Right renal cortex interstitium (tissue), 3 donors: ENCODE data around the gene RAB11FIP4. TPM values are rescaled to one million over a fixed set of nuclear protein-coding genes. Genes with fewer than 3 reads are reported as not detected.

ENCODE experiments used
- DNase-seq, 3 donors: peaks; one replicate each; pipeline ENCODE4 v3.0.0-alpha.2; 2013; ENCODE audit warnings: low read depth in 3 of 3, low spot score in 2 of 3
- polyA plus RNA-seq, 3 donors: library from polyadenylated mRNA; unstranded; fragments of 120-200 nt; gene quantifications; one replicate each; pipeline ENCODE4 v1.2.1, GENCODE V29; 2013; ENCODE audit not compliant: insufficient read length in 3 of 3

The RAB11FIP4 gene
- polyA plus RNA-seq, 3 donors = 15.8 to 19.7 (median 19.1) TPM

DNA sequence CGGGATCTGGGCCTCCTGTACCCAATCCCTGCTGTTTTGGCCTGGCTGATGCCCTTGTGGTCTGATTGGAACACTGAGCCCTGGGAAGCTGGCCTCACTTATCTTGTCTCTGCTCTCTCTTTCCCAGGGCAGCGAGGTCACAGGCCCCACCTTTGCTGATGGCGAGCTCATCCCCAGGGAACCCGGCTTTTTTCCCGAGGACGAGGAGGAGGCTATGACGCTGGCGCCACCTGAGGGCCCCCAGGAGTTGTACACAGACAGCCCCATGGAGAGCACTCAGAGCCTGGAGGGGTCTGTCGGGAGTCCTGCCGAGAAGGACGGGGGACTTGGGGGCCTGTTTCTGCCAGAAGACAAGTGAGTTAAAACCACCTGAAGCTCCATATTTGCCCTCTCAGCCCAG is 126.0 kb downstream of the RAB11FIP4 start:
- no peak for DNase-seq

GRCh38 chr17:31518478-31518877 is 127.0 kb downstream of the RAB11FIP4 start:
- no peak for DNase-seq

DNA sequence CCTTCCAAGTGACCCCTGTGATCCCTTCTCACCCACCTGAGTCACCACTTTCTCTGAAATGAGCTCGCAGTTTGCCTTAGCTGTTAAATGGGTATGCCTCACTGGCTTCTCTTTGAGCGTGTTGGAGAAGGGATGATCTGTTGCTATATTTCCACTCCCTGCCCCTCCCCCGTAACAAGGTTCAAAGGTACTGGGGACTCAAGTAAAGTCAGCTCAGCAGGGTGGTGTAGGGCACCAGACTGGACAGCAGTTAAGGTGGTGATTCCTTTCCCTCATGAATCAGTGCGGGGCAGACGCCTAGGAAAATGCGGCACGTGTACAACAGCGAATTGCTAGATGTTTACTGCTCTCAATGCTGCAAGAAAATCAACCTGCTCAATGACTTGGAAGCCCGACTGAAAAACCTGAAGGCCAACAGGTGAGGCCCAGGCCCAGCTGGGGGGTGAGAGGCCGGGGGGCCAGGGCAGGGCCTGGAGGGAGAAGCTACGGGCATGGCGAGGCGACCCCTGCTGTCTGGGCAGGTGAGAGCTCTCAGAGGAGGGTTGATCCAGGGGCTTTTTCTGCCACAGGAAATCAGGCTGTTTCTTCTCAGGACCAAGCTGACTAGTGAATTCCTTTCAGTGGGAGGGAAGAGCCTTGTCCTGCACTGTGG is 130.3 kb downstream of the RAB11FIP4 start:
- DNase-seq = no peak

GRCh38 chr17:31522284-31522931 is 130.9 kb downstream of the RAB11FIP4 start:
- no peak for DNase-seq

GRCh38 chr17:31522987-31523495 is 131.6 kb downstream of the RAB11FIP4 start:
- no peak for DNase-seq

- no peak for DNase-seq
Measured at GRCh38 chr17:31523862-31524730, 132.6 kb downstream of the RAB11FIP4 start.

DNA sequence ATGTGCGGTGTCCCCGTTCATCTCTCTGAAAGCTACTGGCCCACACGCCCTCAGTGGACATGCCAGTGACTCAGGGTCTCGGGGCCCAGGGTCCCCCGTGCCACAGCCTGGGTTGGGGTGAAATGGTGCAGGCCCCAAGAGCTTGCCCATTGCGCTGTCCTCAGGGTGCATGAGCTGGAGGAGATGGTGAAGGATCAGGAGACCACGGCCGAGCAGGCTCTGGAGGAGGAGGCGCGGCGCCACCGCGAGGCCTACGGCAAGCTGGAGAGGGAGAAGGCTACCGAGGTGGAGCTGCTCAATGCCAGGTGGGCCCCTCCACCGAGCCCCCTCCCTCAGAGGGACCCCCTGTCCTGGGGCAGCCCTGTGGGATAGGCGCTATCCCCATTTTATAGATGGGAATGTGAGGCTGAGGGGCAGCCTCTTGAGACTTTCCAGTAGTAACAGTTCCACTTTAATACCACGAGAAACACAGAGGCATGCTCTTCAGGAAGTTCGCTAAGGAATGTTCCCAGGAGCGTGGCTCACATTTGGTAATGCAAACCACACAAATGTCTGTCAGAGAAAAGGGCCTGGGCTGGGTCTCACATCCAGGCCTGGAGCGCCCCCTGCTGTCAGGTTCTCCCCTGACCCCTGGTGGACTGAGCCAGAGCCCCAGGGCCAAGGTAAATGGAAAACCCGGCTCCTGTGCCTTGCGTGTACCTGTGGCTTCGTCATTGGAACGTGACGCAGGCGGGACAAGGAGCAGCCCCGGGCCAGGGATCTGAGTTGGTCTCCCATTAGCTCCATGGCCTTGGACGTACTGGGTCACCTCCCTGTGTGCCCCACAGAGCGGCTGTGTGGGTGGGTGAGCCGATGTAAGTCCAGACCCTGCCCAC is 133.7 kb downstream of the RAB11FIP4 start:
- DNase-seq = peak in 1 of 3 donors; percentile 47

DNA sequence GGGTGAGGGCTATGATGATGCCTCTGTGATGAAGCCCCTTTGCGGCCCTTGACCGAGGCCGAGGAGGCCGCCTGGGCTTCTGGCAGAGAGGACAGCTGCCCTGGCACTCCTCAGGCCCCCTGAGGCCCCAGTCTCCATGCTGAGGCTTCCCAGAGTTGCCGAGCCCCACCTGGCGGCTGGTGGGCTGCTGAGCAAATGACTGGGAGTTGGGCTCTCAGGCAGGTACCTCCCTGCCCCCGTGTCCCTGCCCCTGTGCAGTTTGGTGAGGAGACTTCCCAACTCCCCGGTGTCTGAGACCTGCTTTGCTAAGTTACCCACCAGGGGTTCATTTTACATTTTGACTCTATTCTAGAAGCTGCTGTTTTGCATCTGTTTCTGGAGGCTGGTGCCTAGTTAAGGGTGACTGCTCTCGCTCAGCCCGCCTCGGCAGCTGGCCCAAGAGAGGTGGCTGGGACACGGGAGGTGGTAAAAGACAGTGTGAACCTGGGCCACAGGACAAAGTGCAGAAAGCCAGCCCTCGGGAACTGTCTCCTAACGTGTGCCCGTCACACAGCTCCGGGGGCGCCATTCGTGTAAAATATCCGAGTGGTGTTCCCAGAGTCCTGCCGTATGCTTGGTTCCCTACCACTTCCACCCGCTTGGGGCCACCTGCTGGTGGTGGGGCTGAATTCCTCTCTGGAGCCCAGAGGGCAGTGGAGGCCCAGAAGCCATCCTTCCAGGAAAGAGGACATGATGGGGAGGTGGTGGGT is 134.5 kb downstream of the RAB11FIP4 start:
- no peak for DNase-seq

GRCh38 chr17:31527606-31528005 is 136.1 kb downstream of the RAB11FIP4 start:
- no peak for DNase-seq

DNA sequence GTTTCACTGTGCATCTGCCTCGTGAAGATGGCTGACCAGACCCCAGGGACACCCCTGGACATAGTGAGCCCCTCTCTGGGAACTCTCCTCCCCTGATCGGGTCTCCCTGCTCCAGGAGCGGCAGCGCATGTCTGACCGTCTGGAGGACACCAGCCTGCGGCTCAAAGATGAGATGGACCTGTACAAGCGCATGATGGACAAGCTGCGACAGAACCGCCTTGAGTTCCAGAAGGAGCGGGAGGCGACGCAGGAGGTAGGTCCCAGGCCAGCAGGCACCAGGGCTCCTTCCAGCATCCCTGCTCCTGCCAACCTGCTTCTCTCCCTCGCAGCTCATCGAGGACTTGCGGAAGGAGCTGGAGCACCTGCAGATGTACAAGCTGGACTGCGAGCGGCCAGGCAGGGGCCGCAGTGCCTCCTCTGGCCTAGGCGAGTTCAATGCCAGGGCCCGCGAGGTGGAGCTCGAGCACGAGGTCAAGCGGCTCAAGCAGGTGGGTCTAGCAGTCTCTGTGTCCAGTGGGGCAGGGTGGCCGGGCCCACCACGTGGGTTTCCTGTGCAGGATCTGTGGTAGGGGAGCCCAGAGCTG is 136.9 kb downstream of the RAB11FIP4 start:
- no peak for DNase-seq

- DNase-seq = no peak
Measured at GRCh38 chr17:31529841-31530251, 138.4 kb downstream of the RAB11FIP4 start.

GRCh38 chr17:31530391-31530985 is 139.0 kb downstream of the RAB11FIP4 start:
- no peak for DNase-seq

- no peak for DNase-seq
Measured at GRCh38 chr17:31531336-31531980, 140.0 kb downstream of the RAB11FIP4 start.

GRCh38 chr17:31532081-31532480 is 140.6 kb downstream of the RAB11FIP4 start:
- no peak for DNase-seq

GRCh38 chr17:31532526-31532925 is 141.1 kb downstream of the RAB11FIP4 start:
- no peak for DNase-seq

DNA sequence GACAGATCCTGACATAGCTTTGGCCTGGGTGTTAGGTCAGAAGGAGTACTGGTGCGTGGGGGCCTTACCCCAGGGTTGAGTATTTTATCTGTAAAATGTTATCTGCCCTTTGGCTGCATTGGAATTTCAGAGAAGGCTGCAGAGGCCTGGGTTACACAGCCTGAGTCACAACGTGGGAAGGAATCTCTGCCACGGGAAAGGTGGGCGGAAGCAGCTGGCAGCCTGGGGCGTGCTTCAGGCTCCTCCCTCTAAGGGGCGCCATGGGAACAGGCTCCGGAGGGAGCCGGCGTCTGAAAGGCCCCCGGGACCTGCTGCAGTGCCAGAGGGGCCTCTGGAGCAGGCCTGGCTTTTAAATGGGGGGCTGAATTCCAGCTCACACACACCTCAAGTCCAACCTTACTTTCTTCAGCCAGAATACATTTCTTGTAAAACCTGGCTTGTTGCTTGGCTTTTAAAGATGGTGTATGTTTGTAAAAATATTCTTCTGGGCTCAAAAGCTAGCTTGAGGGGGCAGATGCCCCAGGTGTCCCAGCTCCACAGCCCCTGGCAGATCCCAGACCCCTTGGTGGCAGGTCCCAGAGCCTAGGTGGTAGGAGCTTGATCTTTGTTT is 142.2 kb downstream of the RAB11FIP4 start:
- DNase-seq = no peak

- no peak for DNase-seq
Measured at GRCh38 chr17:31534223-31534888, 142.9 kb downstream of the RAB11FIP4 start.
